Right lobe of liver (tissue), 6 donors: ENCODE data around the gene OR6B3. TPM values are rescaled to one million over a fixed set of nuclear protein-coding genes. Genes with fewer than 3 reads are reported as not detected.

Source experiments
- ATAC-seq, 4 donors: fragments of 200-7000 bp; cut with Tn5 transposase; one replicate each; pipeline ENCODE4 v1.9.1; 2020; ENCODE audit warnings: mild to moderate bottlenecking in 4 of 4, moderate library complexity in 4 of 4
- DNase-seq, 3 donors: peaks; one replicate each; pipeline ENCODE4 v3.0.0-alpha.2; 2020
- H3K27ac ChIP-seq, 3 donors: fragments of 200-600 bp; one replicate each; pipeline ENCODE4 v1.8.0; 2022
- H3K27me3 ChIP-seq, 2 donors: fragments of 200-600 bp; one replicate each; pipeline ENCODE4 v1.8.0; 2022
- H3K36me3 ChIP-seq, 4 donors: fragments of 200-600 bp; sonication (generic) in 1 of 4; one replicate each; pipeline versions ENCODE4 v1.5.1 to v1.8.0; 2017 to 2022; ENCODE audit warnings: control low read depth in 1 of 4
- H3K4me1 ChIP-seq, 4 donors: fragments of 200-600 bp; sonication (generic) in 1 of 4; one replicate each; pipeline versions ENCODE4 v1.5.1 to v1.8.0; 2017 to 2022; ENCODE audit warnings: control low read depth in 1 of 4
- H3K4me3 ChIP-seq, 3 donors: fragments of 200-600 bp; one replicate each; pipeline ENCODE4 v1.8.0; 2022
- H3K9me3 ChIP-seq, 4 donors: fragments of 200-600 bp; sonication (generic) in 1 of 4; one replicate each; pipeline versions ENCODE4 v1.5.1 to v1.8.0; 2017 to 2022; ENCODE audit warnings: control low read depth in 1 of 4
- POLR2A ChIP-seq: fragments of 450-650 bp; IDR thresholded peaks from one replicate; pipeline ENCODE4 v1.6.1; 2017; ENCODE audit warnings: antibody characterized with exemption, mild to moderate bottlenecking
- WGBS: methylation state at CpG from one replicate; pipeline ENCODE4 v1.1.6; 2018; ENCODE audit warnings: low coverage, low lambda C conversion rate; ENCODE audit not compliant: insufficient coverage; ENCODE audit errors: missing lambda C conversion rate; 5-methylcytosine and 5-hydroxymethylcytosine counted together
- intact Hi-C, 2 donors: fragments of 100-400 bp; cut with DNase I; formaldehyde crosslinking; loops; one replicate each; pipeline versions ENCODE4 v1.11.2 to v1.14.1; 2022
- total RNA-seq, 6 experiments: library from RNA; depleted of rRNA in 2 of 6; stranded (reverse); fragments of >200 nt in 2 of 6; fragmentation: NEBNext Ultra II Directional in 3 of 6; extraction: Animal tissue kit (Norgen Biotek cat#: 25700) in 3 of 6; gene quantifications; one replicate each; pipeline versions ENCODE4 v1.1.0 to v1.2.4, GENCODE V29; 2016 to 2023
- TF ChIP-seq, protein P1 (sequence below), 4 donors: fragments of 200-600 bp in 3 of 4; fragments of 450-650 bp in 1 of 4; IDR thresholded peaks; one replicate each; pipeline versions ENCODE4 v1.5.1 to v1.8.0; 2016 to 2022; ENCODE audit warnings: antibody characterized with exemption in 4 of 4, mild to moderate bottlenecking in 2 of 4
- donor health status: DM: no; HTN: yes; CAD: no.
- donor health status: DM: no; HTN: no; CAD: no.
- donor health status: DM: no; HTN: no; CAD: no.
- donor health status: DM: no; HTN: yes; CAD: no.
- donor health status: DM: no; HTN: yes; CAD: no.

OR6B3 gene
- total RNA-seq, 6 experiments from 2014 or later: not detected

DNA sequence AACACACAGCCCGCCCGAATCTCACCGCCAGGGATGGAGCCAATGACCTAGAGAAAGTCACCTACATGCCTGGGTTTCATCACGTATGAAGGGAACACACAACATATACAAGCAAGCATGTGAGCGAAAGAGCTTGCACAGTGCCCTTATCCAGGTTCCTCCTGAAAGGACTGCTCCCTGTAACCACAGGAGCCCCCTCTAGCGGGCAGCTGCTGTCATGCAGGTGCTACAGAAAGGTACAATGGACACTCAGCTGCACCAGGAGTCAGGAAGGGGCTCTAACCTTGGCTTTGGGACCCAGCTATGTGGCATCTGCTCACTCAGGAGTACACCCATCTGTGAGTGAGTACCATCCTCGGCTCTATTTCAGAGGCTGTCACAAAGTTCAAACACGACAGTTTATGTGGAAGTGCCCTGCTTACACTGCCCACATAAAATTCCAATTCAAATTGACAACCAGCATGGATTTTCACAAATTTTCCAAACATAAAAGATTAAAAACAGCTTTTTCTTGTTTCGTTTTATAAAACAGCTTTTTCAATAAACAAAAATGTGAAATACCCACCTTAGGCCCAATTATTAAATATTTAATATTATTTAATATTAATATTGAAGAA is 31.7 kb downstream of the OR6B3 start:
- peaks cover 0 to 42% (median 17%) of the 10 kb centered on the region in 4 donors for H3K36me3 ChIP-seq
- no peak overlapping the region for H3K27ac ChIP-seq
- intact Hi-C loops: no loop called here
- DNase-seq (peak; percentile 60 to 77 (median 72)), ATAC-seq (peak; percentile 47 to 53 (median 49))
- TF ChIP-seq, protein P1, sequence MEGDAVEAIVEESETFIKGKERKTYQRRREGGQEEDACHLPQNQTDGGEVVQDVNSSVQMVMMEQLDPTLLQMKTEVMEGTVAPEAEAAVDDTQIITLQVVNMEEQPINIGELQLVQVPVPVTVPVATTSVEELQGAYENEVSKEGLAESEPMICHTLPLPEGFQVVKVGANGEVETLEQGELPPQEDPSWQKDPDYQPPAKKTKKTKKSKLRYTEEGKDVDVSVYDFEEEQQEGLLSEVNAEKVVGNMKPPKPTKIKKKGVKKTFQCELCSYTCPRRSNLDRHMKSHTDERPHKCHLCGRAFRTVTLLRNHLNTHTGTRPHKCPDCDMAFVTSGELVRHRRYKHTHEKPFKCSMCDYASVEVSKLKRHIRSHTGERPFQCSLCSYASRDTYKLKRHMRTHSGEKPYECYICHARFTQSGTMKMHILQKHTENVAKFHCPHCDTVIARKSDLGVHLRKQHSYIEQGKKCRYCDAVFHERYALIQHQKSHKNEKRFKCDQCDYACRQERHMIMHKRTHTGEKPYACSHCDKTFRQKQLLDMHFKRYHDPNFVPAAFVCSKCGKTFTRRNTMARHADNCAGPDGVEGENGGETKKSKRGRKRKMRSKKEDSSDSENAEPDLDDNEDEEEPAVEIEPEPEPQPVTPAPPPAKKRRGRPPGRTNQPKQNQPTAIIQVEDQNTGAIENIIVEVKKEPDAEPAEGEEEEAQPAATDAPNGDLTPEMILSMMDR (IDR thresholded peaks at IDR 0.05): peak; percentile 47 to 77 (median 74)
- TF ChIP-seq POLR2A: no peak
- 16% methylated on average over 4 of the region's 9 CpGs for WGBS
- H3K4me1 ChIP-seq: peaks cover 0 to 15% (median 5%) of the 10 kb centered on the region in 4 donors
- H3K4me3 ChIP-seq: no peak overlapping the region
- H3K27me3 ChIP-seq: no peaks in the 10 kb centered on the region
- no peaks in the 10 kb centered on the region for H3K9me3 ChIP-seq

DNA sequence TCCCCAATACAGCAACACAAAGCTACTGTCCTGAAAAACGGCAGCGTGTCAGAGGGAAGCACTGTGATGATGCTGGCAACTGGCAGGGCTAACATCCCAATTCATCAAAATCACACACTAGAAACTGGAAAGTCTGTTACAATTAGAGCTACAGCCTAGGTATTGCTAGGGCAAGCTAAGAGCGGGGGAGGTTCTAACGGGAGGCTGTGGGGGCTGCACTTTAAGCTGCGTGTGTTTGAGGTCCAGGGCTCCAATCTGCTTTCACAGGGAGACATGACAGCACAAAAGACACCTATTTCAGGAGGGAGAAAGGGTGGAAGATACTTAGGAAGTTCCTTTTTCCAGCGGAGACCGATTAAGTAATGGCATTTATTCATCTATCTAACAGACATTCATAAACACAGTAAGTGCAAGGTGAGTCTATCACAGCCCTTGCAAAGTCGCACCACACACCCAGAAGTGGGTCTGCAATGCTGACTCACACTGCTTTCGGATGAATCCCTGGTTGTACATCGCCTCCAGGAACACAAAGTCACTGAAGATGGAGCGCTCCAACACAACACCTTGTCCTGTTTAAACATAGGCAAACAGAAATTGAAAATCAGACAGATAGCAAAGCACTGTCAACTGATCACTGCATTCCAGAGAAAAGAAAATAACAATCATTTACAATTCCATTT is 35.1 kb downstream of the OR6B3 start:
- Histone ChIP-seq H3K36me3 (peaks cover 0 to 70% (median 23%) of the 10 kb centered on the region in 4 donors), H3K27me3 (no peaks in the 10 kb centered on the region), H3K4me1 (peaks cover 0 to 2% (median 0%) of the 10 kb centered on the region in 4 donors), H3K4me3 (no peak overlapping the region), H3K9me3 (no peaks in the 10 kb centered on the region), H3K27ac (no peak overlapping the region)
- intact Hi-C loops: no loop called here
- WGBS: 89% methylated on average over 10 of the region's 11 CpGs
- TF ChIP-seq, protein P1 (IDR thresholded peaks at IDR 0.05): no peak
- TF ChIP-seq POLR2A: no peak
- ATAC-seq: no peak
- DNase-seq: no peak

DNA sequence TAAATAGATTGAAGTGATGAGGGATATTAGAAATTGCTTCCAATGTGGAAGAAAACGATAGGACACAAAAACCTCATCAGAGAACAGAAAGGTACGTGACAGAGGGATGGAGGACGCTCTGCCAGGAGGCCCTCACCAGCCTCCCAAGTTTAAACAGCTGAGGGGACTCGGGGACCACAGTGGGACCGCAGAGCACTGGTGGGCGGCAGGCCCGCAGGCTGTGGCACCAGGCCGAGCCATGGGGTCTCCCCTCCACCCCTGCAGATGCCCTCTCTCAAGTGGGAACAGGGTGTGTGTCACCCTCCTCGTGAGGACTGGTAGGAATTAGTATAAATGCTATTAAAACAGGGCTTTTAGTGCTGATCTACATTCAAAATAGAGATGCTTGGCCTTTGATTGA is 39.0 kb downstream of the OR6B3 start:
- H3K9me3 ChIP-seq: no peaks in the 10 kb centered on the region
- no peaks in the 10 kb centered on the region for H3K4me1 ChIP-seq
- TF ChIP-seq POLR2A: no peak
- TF ChIP-seq, protein P1 (IDR thresholded peaks at IDR 0.05): no peak
- intact Hi-C loops: no loop called here
- peaks cover 0 to 80% (median 31%) of the 10 kb centered on the region in 4 donors for H3K36me3 ChIP-seq
- no peak for ATAC-seq
- H3K27ac ChIP-seq: no peak overlapping the region
- no peaks in the 10 kb centered on the region for H3K27me3 ChIP-seq
- WGBS: 94% methylated on average over 4 of the region's 9 CpGs
- no peak overlapping the region for H3K4me3 ChIP-seq
- DNase-seq: no peak

DNA sequence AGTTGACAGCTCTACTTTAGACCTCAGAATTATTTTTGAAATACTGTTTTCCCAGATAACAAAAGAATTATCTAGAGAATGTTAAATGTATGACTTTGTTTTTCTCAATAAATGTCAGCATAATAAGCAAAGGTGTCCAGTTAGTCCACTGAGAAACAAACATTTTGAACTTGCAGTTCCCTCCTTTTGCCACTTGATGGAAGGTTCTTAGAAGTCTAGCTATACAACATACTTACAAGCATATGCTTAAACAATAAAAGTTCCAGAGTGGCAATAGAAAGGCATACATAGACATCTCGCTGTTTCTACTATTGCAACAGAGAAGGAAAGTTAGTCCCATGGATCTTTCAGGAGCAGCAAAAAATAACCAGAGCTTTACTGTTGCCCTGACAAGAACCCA is 40.0 kb downstream of the OR6B3 start:
- Histone ChIP-seq H3K27me3 (no peaks in the 10 kb centered on the region), H3K4me3 (no peak overlapping the region), H3K27ac (no peak overlapping the region), H3K36me3 (peaks cover 0 to 79% (median 35%) of the 10 kb centered on the region in 4 donors), H3K9me3 (no peaks in the 10 kb centered on the region), H3K4me1 (no peaks in the 10 kb centered on the region)
- DNase-seq (no peak), ATAC-seq (no peak)
- 89% methylated on average over 1 of the region's 1 CpG for WGBS
- intact Hi-C loops: no loop called here
- TF ChIP-seq, protein P1 (IDR thresholded peaks at IDR 0.05): peak in 3 of 4 donors; percentile 17 to 19 (median 17)
- no peak for TF ChIP-seq POLR2A
